ENCODE measurements around the gene ACTR3.

The ACTR3 gene

DNA sequence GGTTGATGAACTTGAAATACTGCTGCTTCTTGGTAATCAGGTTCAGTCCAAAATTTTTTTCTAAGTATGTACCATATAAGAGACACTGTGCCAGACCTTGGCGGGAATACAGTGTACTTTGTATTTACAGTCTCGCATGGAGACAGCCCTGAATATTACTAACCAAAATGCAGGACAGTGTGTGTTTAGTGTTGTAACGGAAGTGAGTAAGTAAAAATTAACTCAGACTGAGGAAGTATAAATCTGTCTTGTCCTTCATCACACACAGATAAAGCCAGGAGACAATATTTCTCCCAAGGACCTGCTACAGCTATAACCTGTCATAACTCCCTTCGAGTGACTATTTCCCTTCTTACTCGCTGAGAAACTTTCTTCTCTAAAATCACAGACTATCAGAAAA is 76.9 kb downstream of the ACTR3 start:
- no peak for DNase-seq

DNA sequence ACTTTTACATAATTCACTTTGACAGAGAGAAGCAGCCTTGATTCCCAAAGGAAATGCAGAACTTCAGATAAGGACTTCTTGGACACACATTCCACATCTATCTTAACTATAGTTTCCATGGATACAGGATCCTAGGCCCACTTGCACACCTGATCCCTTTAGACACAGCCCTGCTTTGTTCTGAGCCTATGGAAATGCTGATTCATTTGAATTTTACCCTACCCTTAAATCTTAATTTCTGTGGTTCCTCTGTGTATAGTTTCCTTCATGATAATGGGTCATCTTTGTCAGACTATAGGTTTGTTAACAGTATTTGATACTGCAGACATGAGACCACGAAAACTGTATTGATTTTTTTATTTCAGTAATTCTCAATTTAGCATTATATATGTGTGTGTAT is 77.4 kb downstream of the ACTR3 start:
- DNase-seq, result no peak

DNA sequence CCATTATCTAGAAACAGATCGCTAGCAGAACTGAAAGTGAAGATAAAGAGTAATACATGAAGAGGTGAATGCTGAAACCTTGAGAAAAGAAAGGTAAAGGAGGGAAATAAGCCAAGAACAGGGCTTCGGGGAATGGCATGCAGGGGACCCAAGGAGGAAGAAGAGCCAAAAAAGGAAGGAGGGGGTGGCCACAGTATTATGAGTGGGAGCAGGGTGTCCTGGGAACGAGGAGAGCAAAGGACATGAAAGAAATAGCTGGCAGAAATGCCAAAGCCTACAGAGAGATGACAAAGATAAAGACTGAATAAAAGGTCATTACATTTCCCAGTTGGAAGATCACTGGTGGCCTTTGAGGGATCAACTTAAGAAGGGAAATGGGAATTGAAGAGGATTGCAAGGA is 82.9 kb downstream of the ACTR3 start:
- DNase-seq, result no peak

- no peak for DNase-seq
Observed at GRCh38 chr2:113973810-113974209, 83.9 kb downstream of the ACTR3 start.

GRCh38 chr2:113974727-113975126 is 84.8 kb downstream of the ACTR3 start:
- DNase-seq, result no peak

DNA sequence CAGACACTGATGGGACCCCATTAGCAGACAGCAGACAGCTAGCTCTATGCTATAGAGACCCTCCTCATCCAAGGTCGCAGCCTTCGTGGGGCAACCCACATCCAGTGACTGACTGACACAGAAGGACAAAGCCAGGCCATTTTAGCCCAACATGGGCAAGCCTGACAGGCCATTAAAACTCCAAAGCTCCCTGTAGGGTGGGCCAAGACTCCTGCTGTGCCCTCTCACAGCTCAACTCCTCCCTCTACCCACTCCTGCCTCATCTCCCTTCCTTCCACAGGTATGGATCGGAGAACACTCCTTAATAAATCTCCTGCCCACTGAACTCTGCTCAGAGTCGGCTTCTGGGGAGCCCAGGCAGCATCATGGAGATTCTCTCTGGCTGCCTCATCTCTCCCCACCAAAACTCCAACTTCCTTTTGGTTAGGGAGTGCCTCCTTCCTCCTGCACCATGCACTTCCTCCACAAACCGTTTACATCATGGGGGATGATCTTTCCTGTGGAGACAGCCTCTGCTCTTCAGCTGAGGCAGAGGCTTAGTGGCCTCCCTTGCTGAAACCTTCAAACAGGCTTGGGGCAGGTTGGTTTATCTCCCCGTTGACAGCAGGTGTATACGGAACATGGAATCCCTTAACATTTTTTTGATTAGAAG is 86.5 kb downstream of the ACTR3 start:
- no peak for DNase-seq

DNA sequence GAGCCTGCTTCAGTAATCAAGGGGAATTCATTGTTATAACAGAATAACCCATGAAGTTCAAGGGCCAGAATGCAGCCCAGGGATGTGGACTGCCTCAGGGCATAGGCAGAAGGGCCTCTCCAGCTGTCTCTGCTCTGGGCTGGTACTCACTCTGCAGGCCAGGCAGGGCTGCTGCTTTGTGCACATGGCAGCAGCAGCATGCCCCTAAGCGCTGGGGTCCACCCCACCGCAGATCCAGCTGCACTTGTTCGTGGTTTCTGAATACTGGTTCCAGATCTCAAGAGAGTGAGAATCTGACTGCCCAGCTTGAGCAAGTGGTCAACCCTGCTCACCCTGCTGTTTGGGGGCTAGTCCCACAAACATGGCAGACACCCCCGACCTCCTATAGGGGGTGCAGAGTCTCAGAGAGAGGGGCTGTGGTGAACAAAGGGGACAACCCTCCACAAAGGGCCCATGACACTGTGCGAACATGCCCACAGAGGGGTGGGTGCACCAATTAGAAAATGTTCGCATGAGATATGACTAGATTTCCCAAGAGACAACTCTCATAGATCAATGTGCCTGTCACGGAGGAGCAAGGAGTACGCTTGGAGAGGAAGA is 87.3 kb downstream of the ACTR3 start:
- DNase-seq, result no peak

DNA sequence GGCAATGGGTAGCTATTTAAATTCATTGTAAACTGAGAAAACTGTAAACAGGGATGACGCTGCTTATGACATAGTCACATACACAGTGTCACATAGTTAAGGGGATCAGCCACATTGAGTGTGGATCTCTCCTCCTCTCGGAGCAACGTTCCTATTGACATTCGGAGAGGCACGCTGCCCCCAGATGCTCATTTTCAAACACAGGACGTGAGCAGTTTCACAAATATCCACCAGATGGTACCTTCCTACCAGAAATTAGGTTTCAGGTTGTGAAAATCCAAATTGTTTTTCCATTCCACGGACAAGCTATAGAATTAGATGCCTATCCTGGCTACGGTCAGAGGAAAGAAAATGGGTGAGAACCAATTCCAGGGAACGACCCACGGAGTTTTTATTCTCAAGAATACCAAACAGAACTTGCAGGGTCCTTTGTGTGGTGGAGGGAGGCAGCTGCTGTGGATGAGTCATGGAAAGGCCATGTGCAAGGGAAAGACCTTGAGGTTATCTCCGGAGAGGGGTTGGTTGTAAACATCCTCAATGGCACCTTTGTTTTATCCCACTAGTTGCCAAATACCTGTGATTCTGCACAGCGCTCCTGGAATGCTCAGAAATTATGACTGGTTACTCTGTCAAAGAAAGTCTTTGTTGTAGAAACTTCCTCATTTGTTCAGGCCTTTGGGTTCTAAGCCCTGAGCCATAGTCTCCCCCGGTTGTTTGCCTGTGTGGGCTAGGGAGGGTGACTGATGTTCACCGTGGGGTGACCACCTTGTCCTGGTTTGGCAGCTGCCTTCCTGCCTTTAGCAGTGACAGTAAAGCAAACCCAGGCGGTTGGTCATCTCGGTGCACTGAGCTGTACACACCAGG is 88.0 kb downstream of the ACTR3 start:
- DNase-seq, result no peak

DNA sequence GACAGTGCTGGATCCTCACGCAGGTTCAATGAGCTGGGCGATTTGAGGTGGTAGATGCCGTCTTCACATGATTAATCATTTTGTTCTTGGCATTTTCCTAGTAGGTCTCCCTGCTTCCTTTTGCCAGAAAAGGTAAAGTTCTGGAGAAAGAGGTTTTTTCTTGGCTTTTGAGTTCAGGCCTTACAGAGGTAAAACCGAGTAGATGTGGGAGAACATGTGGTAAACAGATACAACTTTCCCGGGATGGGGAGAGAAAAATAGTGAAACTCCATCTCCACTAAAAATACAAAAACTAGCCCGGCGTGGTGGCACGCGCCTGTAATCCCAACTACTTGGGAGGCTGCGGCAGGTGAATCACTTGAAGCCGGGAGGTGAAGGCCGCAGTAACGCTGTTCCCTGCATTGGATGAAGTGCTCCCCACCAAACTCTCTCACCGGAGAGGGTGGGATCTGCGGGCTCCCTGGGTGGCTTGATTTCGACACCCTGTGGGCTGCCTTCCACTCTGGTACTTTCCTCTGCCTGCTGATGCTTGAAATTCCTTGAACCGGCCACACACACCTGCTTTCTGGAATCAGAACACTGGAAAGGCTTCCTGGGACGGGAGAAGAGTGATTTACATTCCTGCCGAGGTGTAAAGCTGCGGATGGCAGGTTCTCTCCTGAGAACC is 88.8 kb downstream of the ACTR3 start:
- no peak for DNase-seq

DNA sequence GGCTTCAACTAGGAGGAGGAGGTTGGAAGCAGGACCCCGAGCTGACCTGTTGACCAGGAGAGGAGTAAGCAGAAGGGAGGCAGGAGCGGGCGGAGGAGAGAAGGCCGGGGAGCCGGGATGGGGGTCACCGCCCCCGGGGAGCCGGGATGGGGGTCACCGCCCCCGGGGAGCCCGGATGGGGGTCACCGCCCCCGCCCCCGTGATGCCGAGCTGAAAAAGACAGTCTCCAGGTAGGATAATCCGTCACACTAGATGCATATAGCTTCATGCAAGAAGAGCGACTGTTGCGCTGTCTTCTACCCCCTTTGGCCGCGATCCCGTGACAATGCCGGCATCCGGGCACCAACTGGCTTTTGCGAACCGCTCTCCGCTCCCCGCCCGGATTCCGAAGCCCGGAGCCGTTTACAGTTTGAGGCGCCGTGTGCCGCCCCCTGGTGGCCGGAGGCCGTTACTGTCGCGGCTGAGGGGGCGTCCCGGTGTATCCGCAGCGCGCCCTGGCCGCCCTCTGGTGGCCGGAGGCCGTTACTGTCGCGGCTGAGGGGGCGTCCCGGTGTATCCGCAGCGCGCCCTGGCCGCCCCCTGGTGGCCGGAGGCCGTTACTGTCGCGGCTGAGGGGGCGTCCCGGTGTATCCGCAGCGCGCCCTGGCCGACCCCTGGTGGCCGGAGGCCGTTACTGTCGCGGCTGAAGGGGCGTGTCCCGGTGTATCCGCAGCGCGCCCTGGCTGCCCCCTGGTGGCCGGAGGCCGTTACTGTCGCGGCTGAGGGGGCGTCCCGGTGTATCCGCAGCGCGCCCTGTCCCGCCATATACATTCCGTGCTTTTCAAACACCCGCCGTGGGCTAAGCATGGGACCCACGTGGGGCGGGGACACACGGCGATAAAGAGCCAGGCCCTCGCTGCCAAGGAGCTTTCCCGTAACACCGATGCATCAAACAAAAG is 89.6 kb downstream of the ACTR3 start:
- DNase-seq, result no peak

DNA sequence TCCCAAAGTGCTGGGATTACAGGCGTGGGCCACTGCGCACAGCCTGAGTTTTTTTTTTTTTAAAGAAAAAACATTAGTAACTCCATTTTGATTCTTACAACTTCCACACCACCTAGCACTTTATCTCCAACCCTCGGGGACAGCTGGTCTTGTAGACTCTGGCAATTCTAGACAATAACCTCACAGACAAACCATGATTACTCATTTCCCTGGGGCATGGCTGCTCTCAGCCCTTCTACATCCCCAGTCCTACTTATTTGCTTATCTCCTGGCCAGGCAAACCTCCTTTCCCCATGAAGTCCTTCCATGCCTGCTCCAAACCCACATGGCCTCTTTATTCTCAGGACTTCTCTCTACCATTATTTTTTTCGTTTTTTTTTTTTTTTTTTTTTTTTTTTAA is 91.1 kb downstream of the ACTR3 start:
- DNase-seq, result no peak

DNA sequence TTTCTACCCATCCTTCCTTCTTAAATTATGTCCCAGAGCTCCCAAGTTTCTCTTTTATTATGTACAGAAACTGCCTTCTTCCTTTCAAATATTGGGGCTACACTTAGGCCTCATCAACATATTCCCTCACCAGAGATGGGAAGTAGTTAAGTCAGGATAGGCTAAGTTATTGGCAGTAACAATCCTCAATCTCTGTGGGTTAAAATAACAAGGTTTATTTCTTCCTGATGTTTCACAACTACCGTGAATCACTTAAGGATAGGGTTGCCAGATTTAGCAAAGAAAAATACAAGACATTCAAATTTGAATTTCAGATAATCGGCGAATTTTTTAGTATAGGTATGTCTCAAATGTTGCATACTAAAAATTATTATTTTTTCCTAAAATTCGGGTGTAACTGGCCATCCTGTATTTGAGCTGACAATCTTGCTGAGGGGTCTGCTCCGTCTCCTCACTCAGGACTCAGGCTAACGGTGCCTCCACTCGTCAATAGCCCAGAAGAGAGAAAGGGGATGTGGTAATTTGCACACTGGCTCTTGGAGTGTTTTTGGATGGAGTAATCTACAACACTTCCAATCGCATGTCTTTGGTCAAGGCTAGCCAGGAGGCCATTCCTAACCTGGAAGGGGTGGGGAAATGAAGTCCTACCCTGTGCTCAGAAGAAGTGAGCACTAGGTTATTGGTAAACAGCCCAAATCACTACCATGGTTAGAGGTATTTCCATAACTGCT is 91.7 kb downstream of the ACTR3 start:
- no peak for DNase-seq

GRCh38 chr2:113985554-113986397 is 95.9 kb downstream of the ACTR3 start:
- no peak for DNase-seq

GRCh38 chr2:113986762-113987290 is 96.9 kb downstream of the ACTR3 start:
- no peak for DNase-seq

GRCh38 chr2:113992090-113992489 is 102.2 kb downstream of the ACTR3 start:
- no peak for DNase-seq

DNA sequence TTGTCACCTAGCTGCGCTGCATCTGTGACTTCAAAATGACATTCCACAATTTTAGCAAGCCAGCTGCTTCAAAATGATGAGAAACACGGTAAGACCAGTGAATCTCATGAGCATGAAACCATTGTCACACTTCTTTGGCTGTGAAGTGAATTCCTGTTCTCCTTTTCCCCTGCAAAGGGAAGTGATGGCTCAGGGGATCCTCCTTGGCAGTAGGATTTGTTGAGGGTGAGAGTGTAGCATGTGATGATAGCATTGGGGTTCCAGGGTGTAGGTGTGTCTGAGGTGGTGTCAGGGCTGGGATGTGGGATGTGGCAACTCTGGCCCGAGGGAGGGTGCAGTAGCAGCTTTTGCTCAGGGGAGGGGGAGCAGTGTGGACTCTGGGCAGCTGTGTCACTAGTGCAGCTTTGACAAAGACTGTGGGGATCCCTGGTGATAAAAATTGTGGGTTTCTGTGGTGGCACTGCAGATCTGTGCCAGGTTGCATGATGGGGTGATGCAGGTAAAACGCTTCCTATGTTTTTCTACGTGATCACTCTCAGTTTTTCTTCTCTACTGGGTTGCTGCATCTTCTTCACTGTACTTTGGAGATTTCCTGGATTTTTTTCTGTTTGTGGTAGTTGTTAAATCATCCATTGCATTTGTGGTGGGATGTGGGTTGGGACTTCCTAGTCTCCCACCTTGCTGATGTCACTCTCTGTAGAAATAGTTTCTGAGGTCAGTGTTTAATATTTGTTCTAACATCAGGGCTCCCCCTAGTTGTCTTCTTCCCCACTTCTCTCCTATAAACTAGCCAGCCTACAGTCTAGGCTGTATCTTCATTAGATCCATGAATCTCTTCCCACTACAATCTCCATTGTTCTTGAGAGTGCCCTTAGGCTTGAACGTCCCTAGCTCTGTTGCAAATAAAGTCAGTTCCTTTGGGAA is 107.0 kb downstream of the ACTR3 start:
- DNase-seq, result no peak

DNA sequence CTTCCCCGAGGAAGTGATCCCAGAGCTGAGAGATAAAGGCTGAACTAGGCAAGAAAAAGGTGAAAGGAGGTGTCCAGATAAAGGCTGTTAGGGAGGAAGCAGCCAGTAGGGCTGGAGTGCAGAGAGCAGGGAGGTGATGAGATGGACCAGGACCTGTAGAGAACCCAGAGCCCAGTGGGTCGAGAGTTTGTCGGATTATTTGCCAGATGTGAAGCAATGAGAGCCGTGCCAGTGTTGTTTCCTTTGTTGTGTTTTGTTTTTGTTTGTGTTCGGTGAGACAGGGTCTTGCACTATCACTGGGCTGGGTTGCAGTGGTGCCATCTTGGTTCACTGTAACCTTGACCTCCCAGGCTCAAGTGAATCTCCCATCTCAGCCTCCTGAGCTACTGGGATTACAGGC is 111.3 kb downstream of the ACTR3 start:
- DNase-seq, result no peak

- no peak for DNase-seq
Observed at GRCh38 chr2:114001937-114002336, 112.0 kb downstream of the ACTR3 start.

GRCh38 chr2:114005110-114005783 is 115.4 kb downstream of the ACTR3 start:
- no peak for DNase-seq

Data from NCI-H748 treated with DMSO at 0.1 percent for 48 hours (cell line).